ENCODE measurements around the gene SORCS2. TPM values are rescaled to one million over a fixed set of nuclear protein-coding genes. Genes with fewer than 3 reads are reported as not detected.

The SORCS2 gene
- total and polyA plus RNA-seq, 4 donors, result 2.2 to 7.7 (median 2.5) TPM

DNA sequence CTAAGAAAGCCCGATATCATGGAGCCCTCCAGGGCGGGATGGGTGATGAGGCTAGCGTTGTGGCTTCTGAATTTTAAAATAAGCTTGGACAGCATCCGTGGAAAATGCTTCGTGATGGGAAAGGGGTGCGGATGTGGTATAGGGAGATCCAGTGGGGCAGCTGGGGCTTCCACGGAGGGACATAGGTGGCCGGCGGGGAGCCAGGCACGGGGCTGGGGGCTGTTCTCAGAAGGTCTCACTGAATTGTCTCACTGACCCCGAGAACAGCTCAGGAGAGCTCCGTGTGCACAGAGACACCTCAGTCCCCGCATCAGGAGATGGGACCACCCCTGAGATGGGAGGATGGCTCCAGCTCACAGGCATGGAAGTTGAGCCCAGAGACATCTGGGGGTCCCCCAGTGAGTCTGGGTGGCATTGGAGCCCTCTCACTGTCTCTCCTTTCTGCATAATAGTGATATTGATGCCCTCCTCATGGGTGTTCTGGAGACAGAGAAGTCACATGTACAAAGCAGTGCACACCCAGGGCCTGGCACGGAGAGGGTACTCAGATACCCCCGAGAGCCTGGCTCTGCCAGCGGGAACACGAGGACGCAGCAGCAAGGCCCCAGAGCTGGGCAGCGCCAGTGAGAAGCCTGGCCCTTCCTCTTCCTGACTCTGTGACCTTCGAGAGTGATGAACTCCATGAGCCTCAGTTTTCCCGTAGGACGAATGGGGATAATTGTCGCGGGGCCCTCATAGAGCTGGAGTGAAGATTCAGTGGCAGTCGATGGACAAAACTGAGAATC is 313.0 kb downstream of the SORCS2 start:
- 91 to 92% methylated on average over 25 of the region's 25 CpGs for WGBS, 2 donors
- no peak overlapping the region for H3K27ac ChIP-seq (ENCODE audit: low read depth in 1 of 2, low read length in 1 of 2)
- no peak for DNase-seq

DNA sequence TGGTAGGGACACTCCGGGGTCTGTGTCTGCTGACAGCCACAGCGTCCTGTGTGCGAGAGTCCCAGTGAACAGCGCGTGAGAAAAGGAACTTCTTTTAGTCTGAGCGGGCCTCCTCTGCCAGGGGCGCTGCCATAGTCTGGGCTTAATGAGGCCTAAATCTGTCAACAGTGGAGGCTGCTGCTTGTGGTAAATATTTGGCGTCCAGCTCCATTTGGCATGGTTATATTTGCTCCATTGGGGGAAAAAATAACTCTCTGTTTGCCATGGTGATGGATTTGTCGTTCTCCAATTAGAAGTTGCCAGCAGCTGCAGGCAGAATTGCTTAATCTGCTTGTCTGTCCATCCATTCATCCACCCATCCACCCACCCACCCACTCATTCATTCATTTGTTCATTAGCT is 313.8 kb downstream of the SORCS2 start:
- Histone ChIP-seq H3K36me3 (ENCODE audit: control insufficient read depth in 4 of 4, insufficient read depth in 4 of 4, low read length in 4 of 4) (no peaks in the 10 kb centered on the region), H3K27me3 (ENCODE audit: control insufficient read depth in 3 of 3, insufficient read depth in 3 of 3, low read length in 2 of 3) (peaks cover 0 to 14% (median 0%) of the 10 kb centered on the region in 3 donors), H3K27ac (ENCODE audit: low read depth in 1 of 2, low read length in 1 of 2) (no peak overlapping the region), H3K9me3 (ENCODE audit: control insufficient read depth in 4 of 4, insufficient read depth in 3 of 4, low read length in 3 of 4) (no peaks in the 10 kb centered on the region), H3K4me3 (no peak overlapping the region), H3K9ac (ENCODE audit: insufficient read depth in 1 of 2, low read length in 2 of 2) (no peak overlapping the region), H3K4me1 (ENCODE audit: control insufficient read depth in 5 of 5, insufficient read depth in 5 of 5, low read length in 5 of 5) (no peaks in the 10 kb centered on the region)
- WGBS, 2 donors, result 90 to 92% methylated on average over 9 of the region's 9 CpGs
- TF ChIP-seq, protein P1, sequence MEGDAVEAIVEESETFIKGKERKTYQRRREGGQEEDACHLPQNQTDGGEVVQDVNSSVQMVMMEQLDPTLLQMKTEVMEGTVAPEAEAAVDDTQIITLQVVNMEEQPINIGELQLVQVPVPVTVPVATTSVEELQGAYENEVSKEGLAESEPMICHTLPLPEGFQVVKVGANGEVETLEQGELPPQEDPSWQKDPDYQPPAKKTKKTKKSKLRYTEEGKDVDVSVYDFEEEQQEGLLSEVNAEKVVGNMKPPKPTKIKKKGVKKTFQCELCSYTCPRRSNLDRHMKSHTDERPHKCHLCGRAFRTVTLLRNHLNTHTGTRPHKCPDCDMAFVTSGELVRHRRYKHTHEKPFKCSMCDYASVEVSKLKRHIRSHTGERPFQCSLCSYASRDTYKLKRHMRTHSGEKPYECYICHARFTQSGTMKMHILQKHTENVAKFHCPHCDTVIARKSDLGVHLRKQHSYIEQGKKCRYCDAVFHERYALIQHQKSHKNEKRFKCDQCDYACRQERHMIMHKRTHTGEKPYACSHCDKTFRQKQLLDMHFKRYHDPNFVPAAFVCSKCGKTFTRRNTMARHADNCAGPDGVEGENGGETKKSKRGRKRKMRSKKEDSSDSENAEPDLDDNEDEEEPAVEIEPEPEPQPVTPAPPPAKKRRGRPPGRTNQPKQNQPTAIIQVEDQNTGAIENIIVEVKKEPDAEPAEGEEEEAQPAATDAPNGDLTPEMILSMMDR (IDR thresholded peaks at IDR 0.05; ENCODE audit: control extremely low read depth, extremely low read depth), result no peak
- no peak for DNase-seq
- no peak for ATAC-seq (ENCODE audit: insufficient read depth, low FRiP score)

More for the DNA sequence above, 313.0 kb downstream of the SORCS2 start:
- Histone ChIP-seq H3K9ac (ENCODE audit: insufficient read depth in 1 of 2, low read length in 2 of 2) (no peak overlapping the region), H3K4me3 (no peak overlapping the region), H3K9me3 (ENCODE audit: control insufficient read depth in 4 of 4, insufficient read depth in 3 of 4, low read length in 3 of 4) (no peaks in the 10 kb centered on the region), H3K4me1 (ENCODE audit: control insufficient read depth in 5 of 5, insufficient read depth in 5 of 5, low read length in 5 of 5) (peaks cover 0 to 3% (median 0%) of the 10 kb centered on the region in 5 donors), H3K36me3 (ENCODE audit: control insufficient read depth in 4 of 4, insufficient read depth in 4 of 4, low read length in 4 of 4) (no peaks in the 10 kb centered on the region), H3K27me3 (ENCODE audit: control insufficient read depth in 3 of 3, insufficient read depth in 3 of 3, low read length in 2 of 3) (peaks cover 0 to 11% (median 0%) of the 10 kb centered on the region in 3 donors)
- TF ChIP-seq, protein P1 (IDR thresholded peaks at IDR 0.05; ENCODE audit: control extremely low read depth, extremely low read depth), result no peak
- ATAC-seq (ENCODE audit: insufficient read depth, low FRiP score), result no peak

DNA sequence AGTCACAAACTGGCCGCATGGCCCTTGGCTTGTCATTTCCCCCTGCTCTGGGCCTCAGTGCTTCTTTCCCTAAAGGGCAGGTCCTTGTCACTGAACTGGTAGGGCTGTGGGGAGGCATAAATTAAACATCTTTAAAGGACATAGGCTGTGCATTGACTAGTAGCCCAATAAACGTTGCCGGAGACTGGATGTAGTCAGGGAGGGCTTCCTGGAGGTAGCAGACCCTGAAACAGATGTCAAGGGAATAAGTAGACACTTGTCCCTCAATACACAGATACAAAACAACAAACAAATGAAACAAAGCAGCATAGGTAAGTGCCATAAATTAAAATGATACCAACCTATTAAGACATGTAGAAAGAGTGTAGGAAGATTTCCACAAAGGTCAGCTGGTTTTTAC is 314.2 kb downstream of the SORCS2 start:
- no peak for ATAC-seq (ENCODE audit: insufficient read depth, low FRiP score)
- H3K4me1 ChIP-seq (ENCODE audit: control insufficient read depth in 5 of 5, insufficient read depth in 5 of 5, low read length in 5 of 5), result peaks cover 0 to 3% (median 0%) of the 10 kb centered on the region in 5 donors
- 89 to 91% methylated on average over 3 of the region's 3 CpGs for WGBS, 2 donors
- H3K36me3 ChIP-seq (ENCODE audit: control insufficient read depth in 4 of 4, insufficient read depth in 4 of 4, low read length in 4 of 4), result no peaks in the 10 kb centered on the region
- no peak overlapping the region for H3K9ac ChIP-seq (ENCODE audit: insufficient read depth in 1 of 2, low read length in 2 of 2)
- H3K9me3 ChIP-seq (ENCODE audit: control insufficient read depth in 4 of 4, insufficient read depth in 3 of 4, low read length in 3 of 4), result no peaks in the 10 kb centered on the region
- H3K4me3 ChIP-seq, result no peak overlapping the region
- H3K27me3 ChIP-seq (ENCODE audit: control insufficient read depth in 3 of 3, insufficient read depth in 3 of 3, low read length in 2 of 3), result peaks cover 0 to 14% (median 0%) of the 10 kb centered on the region in 3 donors
- TF ChIP-seq, protein P1 (IDR thresholded peaks at IDR 0.05; ENCODE audit: control extremely low read depth, extremely low read depth), result no peak
- DNase-seq, result no peak
- no peak overlapping the region for H3K27ac ChIP-seq (ENCODE audit: low read depth in 1 of 2, low read length in 1 of 2)
